GM21528 (cell line): ENCODE data around the gene CDH24.

Source experiments
- ATAC-seq: cut with Tn5 transposase; IDR thresholded peaks from one replicate; pipeline ENCODE4 v1.9.1; 2021; ENCODE audit warnings: mild to moderate bottlenecking, moderate library complexity; ENCODE audit not compliant: unreplicated experiment, low FRiP score

The CDH24 gene

GRCh38 chr14:23063601-23064000 lies 6.3 kb upstream of the CDH24 start:
- ATAC-seq: no peak

- ATAC-seq: no peak
Measured at GRCh38 chr14:23062002-23062401, 4.7 kb upstream of the CDH24 start.

GRCh38 chr14:23060536-23061260 lies 3.4 kb upstream of the CDH24 start:
- ATAC-seq: no peak

GRCh38 chr14:23058654-23059504 lies 1.6 kb upstream of the CDH24 start:
- ATAC-seq: no peak

GRCh38 chr14:23057757-23058653 lies 685 bp upstream of the CDH24 start:
- ATAC-seq: peak; percentile 68

GRCh38 chr14:23056145-23056955 lies 970 bp downstream of the CDH24 start:
- ATAC-seq: no peak

GRCh38 chr14:23055621-23056144 lies 1.6 kb downstream of the CDH24 start:
- ATAC-seq: no peak

GRCh38 chr14:23055147-23055550 lies 2.2 kb downstream of the CDH24 start:
- no peak for ATAC-seq

GRCh38 chr14:23054000-23054811 lies 3.1 kb downstream of the CDH24 start:
- no peak for ATAC-seq

GRCh38 chr14:23053426-23053825 lies 3.9 kb downstream of the CDH24 start:
- no peak for ATAC-seq

GRCh38 chr14:23052671-23053070 lies 4.6 kb downstream of the CDH24 start:
- ATAC-seq: no peak

GRCh38 chr14:23052182-23052623 lies 5.1 kb downstream of the CDH24 start:
- no peak for ATAC-seq

- ATAC-seq: no peak
Measured at GRCh38 chr14:23051141-23052057, 5.9 kb downstream of the CDH24 start.

GRCh38 chr14:23049011-23049410 lies 8.3 kb downstream of the CDH24 start:
- no peak for ATAC-seq

- ATAC-seq: no peak
Measured at GRCh38 chr14:23047751-23048693, 9.3 kb downstream of the CDH24 start.

GRCh38 chr14:23047034-23047634 lies 10.2 kb downstream of the CDH24 start:
- ATAC-seq: no peak
